CD4-positive, alpha-beta T cell treated with Interleukin-6 at 100 ng/mL for 8 hours (primary cell): ENCODE results near the gene POU6F2.

Source experiments
- DNase-seq: peaks from one replicate; pipeline ENCODE4 v3.0.0-alpha.2; 2020; ENCODE audit warnings: mixed read lengths, low spot score

Gene POU6F2

DNA sequence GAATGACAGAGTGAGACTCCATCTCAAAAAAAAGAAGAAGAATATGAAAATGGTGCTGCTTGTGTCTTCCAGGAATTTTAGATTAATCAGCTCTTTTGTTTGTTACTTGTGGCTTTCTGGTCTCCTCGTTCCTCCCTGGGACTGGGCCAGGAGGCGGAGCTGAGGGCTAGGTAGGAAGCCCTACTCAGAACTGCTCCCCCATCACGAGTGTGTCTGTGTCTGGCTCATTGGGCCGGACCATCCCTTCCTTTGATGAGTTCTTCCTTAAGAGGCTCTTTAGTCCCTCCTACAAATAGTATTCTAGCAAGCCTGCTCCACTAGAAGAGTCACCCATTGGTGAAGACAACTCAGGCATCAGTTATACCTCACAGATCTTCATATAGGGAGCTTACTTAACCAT lies 531.7 kb downstream of the POU6F2 start:
- DNase-seq: no peak

DNA sequence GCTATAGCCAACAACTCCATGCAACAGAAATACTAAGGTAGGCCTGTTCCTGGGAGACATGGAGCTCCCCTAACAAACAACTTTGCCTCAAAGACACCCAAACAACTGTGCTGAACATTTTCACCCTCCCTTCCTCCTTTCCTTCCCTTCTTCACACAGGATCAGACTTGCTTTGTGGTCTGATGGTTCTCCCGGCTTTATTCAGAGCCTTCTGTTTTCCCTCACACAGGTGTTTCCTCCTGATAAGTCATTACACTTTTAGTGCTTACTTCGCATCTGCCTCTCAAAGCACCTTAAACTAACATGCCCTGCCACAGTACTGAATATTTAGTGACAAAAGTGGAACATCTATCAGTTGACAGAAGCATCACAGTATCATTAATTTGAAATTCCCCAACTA lies 532.2 kb downstream of the POU6F2 start:
- no peak for DNase-seq

DNA sequence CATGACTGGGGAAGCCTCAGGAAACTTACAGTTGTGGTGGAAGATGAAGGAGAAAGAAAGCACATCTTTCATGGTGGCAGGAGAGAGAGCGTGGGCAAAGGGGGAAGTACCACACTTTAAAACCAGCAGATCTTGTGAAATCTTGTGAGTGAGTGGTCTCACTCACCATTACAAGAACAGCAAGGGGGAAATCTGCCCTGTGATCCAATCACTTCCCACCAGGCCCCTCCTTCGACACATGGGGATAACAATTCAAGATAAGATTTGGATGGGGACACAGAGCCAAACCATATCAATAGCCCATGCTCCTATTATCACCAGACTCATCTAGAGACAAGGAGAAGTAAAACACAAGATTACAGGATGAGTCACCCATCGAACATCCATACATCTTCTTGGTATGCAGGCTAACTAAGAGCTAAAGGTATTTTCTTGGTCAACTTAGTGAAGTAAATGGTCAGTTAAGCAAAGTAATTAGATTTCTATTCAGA lies 533.2 kb downstream of the POU6F2 start:
- DNase-seq: no peak

DNA sequence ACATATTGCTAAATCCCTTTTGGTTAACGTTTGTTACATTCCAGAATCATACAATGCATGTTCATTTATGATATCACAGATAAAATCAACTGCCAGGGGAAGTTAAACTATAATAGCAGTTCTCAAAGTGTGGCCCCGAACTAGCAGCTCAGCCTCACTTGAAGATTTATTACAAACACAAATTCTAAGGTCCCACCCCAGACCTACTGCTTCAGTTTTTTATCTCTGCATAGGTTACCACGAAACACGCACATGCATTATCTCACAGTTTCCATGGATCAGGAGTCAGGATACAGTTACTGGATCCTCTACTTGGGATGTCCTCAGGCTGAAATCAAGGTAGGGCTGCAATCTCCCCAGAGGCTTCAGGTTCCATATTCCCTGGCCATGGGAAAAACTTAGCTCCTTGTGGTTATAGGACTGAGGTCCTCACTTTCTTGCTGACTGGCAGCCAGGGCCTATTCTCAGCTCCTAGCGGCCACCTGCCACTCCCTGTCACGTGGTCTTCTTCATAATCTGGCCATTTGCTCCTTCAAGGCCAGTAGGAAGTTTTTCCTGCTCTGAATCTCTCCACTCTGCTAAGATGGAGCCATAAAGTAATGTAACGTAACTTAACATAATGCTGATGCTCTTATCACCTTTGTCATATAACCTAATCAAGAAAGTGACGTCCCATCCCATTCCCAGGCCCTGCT lies 538.0 kb downstream of the POU6F2 start:
- DNase-seq: no peak

DNA sequence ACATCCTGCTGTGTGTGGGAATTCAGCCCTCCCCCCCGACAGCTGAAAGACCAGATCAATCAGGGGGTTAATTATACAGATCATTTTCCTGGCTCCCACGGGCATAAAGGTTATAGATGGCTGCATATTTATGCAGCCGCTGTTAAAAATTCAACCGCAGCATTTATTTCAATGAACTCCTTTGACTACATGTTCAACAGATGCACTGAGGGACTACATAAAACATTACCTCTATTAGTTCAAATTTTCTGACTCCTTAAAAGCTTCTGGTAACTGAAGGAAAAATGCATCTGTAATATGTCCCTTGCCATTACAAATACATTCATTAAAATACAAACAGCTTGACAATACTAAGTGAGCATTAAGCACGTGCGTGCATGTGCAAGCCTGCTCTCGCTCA lies 538.8 kb downstream of the POU6F2 start:
- no peak for DNase-seq

DNA sequence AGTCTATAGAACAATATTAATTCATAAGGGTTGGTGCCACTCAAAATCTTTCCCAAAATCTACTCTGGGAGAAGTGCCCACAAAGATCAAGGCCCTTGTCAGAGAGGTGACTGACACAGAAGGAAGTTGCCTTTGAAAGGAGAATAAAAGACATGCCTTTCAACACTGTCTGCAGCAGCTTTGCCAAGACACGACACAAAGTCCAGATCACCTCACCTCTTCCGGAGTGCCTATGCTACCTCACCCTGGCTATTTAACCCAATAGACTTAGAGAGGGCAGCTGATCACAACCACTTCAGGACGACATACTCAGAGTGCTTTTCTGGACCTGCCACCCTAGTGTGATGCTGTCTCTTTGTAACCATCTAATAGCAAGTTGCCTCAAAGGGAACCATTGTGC lies 539.5 kb downstream of the POU6F2 start:
- DNase-seq: no peak
